GM21786 (cell line): Measurements from ENCODE around the gene CDR2L.
A peak's percentile ranks its signal among the peaks of the same experiment; 100 is the strongest.

Experiments used
- ATAC-seq: cut with Tn5 transposase; IDR thresholded peaks from one replicate; pipeline ENCODE4 v1.9.1; 2021; ENCODE audit not compliant: unreplicated experiment

The CDR2L gene

DNA sequence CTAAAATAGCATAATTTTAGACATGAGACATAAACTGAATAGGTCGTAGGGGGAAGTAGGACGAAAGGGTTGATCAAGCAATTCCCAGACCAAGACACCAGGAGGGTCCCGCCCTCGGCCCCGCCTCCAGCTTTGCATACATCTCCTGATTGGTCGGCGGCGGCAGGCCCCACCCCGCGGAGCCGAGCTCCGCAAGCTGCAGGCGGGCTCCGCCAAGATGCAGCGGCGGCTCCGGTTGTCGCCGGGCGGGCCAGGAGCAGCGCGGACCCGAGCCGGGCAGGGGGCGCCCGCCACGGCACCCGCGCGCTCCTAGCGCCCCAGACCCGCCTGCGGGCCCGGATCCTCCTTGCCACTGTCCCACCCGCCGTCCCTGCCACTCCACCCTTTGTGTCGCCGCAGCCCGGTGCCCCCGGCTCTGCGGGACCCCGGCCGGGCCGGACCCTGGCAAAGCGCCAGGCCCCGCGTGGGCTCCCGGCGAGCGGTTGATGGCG, at the start of gene CDR2L:
Gene CDR2L, plus strand, starts transcription at position 215 of the 491 bp plus-strand sequence. CDS start 412 bp downstream, outside the sequence.
- ATAC-seq: peak; percentile 89

DNA sequence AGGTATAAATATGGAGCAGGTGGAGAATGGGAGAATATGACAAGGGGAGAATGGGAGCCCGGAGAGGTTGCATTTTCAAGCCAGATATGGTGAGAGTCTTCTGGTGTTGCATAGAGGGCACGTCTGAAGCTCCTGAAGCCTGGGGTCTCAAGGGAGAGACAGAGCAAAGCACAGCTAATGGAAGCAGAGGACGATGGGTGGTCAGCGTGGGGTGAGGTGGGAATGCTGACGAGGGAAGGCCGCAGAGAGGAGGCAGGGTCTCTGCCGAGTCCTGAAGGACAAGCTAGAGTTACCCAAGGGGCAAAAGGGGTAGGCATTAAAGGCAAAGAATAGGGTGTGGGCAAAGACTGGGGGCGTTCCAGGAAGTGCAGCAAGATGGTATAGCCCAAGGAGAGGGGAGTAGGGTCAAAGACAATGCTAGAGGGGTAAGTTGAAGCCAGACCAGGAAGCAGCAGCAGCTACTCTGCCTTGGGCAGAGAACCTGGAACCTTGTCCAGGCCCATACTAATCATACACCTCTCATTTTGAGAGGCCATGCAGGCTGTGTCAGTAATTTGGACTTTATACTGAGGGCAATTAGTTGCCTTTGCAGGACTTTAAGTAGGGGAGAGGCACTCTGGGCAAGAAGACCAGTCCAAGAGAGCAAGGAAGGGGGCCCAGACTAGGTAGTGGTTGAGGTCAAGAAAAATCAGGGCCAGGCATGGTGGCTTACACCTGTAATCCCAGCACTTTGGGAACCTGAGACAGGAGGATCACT, 49.1 kb upstream of the CDR2L start:
- ATAC-seq: no peak

DNA sequence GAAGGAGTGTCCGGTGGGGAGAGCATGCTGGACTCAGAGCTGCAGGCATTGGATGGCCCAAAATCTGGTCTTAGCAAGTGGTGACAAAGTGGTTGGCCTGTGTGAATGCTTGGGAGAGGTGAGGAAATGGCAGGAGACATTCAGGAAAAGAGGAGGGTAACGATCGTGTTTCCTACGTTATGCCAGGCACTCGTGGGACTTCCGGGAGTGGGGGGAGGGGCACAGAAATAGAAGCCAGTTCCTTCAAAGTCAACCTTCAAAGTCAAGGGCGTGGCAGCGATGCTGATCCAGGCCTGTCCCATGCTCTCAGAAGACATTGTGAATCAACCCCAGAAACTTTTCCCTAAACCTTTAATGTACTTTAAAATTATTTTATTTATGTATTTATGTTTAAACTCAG, 47.9 kb upstream of the CDR2L start:
- ATAC-seq: no peak

DNA sequence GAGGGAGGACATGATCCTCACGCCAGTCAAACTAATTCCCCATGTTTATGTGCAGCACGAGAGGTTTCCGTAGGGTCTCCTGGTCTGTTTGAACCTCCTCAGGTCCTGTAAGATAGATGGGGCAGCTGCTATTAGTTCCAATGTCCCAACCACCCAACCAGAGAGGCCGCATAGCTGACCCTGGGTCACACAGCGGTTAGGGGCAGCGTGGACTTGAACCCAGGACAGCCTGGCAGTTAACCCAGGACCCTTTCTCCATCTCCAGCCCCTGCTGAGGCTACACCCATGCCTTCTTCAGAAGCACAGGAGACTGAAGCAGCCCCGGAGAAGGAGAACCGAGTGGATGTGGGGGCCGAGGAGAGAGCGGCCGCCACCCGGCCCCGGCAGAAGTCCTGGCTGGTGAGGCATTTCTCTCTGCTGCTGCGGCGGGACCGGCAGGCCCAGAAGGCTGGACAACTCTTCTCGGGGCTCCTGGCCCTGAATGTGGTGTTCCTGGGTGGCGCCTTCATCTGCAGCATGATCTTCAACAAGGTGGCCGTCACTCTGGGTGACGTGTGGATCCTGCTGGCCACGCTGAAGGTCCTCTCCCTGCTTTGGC, 46.2 kb upstream of the CDR2L start:
- ATAC-seq: no peak

- ATAC-seq: no peak
These were observed 43.5 kb upstream of the CDR2L start for GRCh38 chr17:74943808-74944522.

- no peak for ATAC-seq
These were observed 41.9 kb upstream of the CDR2L start for GRCh38 chr17:74945543-74945942.

DNA sequence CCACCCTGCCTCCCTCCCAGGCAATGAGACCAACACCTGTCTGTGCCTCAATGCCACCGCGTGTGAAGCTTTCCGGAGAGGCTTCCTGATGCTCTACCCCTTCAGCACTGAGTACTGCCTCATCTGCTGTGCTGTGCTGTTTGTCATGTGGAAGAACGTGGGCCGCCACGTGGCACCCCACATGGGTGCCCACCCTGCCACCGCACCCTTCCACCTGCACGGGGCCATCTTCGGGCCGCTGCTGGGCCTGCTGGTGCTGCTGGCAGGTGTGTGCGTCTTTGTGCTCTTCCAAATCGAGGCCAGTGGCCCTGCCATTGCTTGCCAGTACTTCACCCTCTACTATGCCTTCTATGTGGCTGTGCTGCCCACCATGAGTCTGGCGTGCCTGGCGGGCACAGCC, 40.8 kb upstream of the CDR2L start:
- no peak for ATAC-seq

DNA sequence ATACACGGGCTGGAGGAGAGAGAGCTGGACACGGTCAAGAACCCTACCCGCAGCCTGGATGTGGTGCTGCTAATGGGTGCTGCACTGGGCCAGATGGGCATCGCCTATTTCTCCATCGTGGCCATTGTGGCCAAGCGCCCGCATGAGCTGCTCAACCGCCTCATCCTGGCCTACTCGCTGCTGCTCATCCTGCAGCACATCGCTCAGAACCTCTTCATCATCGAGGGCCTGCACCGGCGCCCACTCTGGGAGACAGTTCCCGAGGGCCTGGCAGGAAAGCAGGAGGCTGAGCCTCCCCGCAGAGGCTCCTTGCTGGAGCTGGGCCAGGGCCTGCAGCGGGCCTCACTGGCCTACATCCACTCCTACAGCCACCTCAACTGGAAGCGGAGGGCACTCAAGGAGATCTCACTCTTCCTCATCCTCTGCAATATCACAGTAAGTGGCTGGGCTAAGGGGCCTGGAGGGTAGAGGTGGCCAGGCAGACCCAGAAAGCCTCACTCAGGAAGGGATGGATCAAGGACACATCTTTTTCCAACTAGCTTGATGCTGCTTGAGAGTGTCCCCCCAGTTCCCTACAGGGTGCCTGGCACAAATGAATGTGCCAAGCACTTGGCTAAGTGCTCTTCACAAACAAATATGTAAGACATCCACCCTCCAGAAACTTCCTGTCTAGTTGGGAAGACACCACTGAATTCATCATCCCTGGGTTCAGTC, 40.2 kb upstream of the CDR2L start:
- ATAC-seq: no peak

DNA sequence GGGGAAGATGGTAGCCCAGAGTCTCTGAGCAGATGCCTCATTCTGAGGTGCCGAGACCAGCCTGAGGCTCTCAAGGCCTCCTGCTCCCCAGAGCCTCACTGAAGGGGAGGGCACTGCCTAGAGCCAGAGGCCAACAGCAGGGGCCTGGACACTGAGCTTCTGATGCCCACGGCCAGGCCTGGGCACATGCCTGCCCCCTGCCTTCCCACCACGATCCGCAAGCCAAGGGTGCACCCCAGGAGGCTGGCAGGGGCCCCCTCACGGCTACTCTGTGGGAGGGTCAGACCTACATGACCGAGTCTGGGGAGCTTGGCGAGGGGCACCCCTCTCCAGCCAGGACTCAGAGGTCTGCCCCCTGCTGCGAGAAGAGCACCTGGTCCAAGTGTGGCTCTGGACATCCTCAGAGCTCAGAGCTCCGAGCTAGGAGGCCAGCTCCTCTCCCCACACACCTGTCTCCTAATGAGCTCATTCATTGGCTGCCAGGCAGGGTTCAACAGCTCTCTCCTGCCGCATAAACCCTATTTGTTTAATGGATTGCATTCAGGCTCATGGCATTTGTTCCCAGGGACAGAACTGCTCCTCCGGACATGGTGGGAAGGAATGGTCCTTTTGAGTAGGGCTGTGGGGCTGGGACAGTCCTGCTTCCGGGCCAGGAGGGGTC, 37.8 kb upstream of the CDR2L start:
- no peak for ATAC-seq

DNA sequence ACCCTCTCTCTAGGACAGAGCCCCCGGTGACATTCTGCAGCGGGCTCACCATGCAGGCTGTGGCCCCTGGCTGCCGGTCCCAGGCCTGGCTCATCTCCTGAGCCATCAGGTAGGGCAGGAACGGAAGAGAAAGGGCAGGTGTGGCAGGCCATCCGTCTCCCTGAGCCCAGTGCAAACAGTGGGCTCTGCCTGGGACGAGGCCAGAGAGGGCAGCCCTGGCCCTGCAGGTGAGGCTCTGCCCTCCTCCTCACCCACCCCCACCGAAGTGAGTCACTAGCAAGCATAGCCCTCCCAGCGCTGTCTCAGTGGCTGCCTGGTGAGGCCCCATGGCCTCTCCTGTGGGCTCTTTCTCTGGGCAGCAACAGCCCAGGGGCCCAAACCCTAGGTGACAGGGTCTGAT, 37.2 kb upstream of the CDR2L start:
- ATAC-seq: no peak

DNA sequence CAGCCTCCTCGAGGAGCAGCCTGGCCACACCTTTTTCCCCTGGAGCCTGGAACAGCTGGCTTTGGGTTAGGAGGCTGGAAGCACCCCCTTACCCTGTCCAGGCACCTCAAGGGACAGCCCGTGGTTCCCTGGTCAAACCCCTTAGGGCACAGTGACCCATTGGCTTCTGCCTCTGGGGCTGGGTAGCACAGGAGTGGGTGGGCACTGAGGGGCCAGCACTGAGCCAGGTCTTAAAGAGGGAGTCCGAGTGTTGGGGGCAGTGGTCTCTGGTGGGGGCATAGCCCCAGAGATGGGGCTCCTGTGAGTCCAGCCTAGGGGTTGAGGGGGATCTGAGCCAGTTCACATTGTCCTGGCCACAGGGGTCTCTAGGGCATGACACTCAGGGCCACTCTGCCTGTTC, 36.4 kb upstream of the CDR2L start:
- ATAC-seq: no peak

DNA sequence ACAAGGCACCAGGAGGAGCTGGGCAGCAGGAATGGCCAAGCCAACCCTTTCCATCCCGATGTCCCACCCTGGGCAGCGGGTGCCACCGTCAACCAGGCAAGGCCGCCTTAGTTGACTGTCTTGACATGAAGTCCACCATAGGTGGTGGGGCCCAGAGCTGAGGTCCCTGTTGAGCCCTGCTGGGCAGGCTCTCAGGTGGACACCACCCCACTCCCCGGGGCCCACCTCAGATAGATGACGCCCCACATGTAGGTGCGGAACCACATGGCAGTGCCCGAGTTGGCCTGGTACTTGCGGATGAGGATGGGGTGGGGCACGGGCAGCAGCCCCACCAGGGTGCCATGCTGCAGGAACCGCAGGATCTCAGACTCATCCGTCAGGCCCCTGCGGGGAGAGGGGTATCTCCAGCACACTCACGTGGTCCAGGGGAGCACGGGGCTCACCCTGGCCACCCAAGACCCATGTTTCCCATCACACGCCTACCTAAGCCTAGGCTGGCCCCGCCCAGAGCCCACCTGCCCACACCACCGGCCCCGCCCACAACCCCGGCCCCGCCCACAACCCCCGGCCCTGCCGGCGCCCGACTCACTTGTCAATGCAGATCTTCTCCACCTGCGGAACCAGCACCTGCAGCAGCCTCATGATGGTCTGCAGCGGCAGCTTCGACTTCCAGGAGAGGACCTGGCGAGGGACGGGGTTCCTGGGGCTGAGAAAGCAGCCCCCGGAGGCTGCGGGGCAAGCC, 35.6 kb upstream of the CDR2L start:
- no peak for ATAC-seq

DNA sequence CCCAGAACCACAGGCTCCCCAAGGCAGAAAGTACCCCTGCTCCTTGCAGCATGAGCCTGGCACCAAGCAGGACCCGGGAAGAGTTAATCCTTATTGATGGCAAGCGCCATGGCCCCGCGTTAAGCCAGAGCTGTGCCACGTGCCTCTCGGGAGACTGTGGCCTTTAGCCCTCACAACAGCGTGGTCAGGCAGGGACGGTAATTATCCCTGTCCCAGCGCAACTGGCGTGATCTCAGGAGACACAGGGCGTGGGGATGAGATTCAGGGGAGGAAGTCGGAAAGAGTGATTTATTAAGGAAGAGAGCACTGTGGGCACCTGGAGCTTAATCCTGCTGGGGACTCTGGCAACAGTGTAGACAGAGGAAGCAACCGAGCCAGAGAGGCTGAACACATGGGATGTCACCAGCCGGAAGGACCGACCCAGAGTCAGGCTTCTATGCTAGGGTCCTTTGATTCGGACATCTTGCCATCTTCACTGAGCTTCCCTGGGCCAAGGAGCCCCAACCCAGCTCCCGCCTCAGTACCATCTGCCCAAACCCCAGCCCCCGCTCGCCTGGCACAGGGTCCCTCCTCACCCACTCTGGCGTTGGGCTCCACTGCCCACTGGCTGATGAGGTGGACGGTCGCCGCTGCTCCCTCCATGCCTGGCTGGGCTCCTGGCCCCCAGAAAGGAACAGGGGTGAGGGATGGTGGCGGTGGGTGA, 34.9 kb upstream of the CDR2L start:
- ATAC-seq: no peak

- ATAC-seq: no peak
These were observed 34.2 kb upstream of the CDR2L start for GRCh38 chr17:74953134-74953687.

- ATAC-seq: no peak
These were observed 33.3 kb upstream of the CDR2L start for GRCh38 chr17:74954115-74954514.

DNA sequence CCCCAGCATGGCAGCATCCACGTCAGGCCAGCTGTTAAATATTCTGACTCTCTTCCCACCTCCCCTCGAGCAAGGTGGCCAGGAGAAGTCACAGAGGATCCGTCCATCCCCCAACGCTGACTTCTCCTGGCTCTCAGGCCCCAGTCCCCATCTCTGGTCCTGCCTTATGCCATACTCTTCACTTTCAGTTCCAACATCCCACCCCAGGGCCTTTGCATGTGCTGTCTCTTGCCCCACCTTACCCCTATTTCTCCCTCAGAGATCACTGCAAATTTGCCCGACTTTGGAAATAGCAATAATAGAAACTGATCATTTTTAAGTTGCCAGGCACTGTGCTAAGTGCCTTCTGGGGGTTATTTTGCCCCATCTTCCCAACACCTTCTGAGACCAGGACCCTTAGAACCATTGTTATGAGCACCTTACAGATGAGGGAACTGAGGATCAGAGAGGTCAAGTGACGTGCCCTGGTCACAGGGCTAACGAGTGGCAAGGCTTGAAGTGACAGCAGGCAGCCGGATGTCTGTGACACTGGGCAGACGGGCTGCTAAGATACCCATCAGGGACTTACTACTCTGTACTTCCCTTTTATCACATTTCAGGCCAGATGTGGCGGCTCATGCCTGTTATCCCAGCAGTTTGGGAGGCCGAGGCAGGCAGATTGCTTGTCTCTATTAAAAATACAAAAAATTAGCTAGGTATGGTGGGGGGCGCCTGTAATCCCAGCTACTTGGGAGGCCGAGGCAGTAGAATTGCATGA, 32.6 kb upstream of the CDR2L start:
- no peak for ATAC-seq

GRCh38 chr17:74956093-74956492, 31.3 kb upstream of the CDR2L start:
- ATAC-seq: no peak

DNA sequence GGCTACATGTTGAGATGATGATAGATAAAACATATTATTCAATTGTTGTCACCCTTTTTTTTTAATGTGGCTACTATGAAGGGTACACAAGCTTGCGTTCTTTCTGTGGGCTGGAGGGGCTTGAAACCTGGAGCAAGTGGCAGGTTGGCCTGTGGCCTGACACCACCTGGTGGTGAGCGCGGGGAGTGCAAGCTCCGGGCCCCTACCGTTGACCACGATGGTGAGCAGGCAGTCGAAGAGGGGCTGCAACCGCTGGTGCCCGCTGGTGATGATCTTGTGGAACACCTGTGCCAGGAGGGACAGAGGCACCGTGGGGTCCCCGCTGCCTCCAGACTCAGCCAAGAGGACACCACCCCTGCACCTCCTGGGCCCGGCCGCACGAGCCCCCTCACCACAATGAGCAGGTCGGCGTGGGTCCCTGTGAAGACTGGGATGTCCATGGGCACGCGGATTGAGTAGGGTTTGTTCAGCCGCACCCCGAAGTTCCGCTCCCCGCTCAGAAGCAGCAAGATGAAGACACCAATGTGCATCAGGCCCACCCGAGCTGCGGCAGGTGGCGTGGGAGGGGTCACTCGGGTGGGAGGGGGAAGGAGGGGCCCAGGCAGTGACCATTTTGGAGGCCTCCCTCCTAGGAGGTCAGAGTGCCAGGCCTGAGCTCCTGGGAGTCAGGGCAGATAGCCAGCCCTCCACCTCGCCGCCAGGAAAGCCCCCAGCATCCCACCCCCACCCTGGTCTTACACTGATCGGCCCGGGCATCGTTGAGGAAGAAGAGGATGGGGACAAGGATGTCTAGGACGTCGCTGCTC, 29.3 kb upstream of the CDR2L start:
- no peak for ATAC-seq
